HG02852 (cell line): Measurements from ENCODE around the gene TMEM62.
"Not testable (repeated sequence)": the region's sequence is repeated elsewhere in the genome, so short reads cannot be mapped to it uniquely, and the experiment has no call there.

Source experiments
- ATAC-seq: cut with Tn5 transposase; IDR thresholded peaks from one replicate; pipeline ENCODE4 v1.9.1; 2021; ENCODE audit warnings: mild to moderate bottlenecking, moderate library complexity; ENCODE audit not compliant: unreplicated experiment

The TMEM62 gene

DNA sequence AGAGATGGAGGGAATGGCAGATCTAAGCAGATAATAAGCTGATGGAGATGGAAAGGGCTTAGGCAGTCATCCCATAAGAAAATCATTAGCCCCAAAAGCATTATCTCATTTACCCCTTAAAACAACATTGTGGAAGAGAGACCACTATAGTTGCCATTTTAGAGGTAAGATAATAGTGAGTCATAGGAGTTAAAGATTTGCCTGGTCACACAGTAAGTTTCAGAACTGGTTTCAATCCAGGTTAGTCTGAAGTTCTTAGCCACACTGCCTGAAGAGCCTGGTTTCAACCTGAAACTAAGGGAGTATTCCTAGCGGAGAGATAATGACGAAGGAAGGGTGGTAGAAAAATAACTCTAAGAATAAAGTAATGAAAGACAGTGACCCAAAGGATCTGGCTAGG, 14.6 kb upstream of the TMEM62 start:
- peak; percentile 58 for ATAC-seq

DNA sequence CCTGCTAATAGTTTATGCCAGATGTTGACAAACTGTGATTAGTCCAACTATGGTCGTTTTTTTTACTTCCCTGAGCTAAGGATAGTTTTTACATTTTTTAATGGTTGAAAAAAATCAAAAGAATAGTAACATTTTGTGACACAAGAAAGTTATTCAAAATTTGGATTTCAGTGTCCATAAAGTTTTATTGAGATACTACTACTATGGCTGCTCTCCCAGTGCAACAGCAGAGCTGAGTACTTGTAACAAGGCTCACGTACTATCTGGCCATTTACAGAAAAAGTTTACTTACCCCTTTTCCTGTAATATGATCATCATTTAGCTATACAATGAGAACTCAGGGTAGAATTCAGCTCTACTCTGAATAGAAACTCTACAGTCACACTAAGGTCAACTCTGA, 11.5 kb upstream of the TMEM62 start:
- no peak for ATAC-seq

DNA sequence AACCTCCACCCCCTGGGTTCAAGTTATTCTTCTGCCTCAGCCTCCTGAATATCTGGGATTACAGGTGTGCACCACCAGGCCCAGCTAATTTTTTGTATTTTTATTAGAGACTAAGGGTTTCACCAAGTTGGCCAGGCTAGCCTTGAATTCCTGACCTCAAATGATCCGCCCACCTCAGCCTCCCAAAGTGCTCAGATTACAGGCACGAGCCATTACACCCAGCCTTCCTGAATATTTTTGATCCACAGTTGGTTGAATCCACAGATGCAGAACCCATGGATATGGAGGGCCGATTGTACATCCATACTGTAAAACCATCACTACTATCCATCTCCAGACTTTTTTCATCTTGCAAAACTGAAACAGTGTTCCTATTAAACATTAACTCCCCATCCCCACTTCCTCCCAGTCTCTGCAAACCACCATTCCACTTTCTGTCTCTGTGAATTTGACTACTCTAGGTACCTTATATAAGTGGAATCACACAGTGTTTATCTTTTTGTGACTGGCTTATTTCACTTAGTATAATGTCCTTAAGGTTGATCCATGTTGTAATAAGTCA, 8.2 kb upstream of the TMEM62 start:
- ATAC-seq: no peak

DNA sequence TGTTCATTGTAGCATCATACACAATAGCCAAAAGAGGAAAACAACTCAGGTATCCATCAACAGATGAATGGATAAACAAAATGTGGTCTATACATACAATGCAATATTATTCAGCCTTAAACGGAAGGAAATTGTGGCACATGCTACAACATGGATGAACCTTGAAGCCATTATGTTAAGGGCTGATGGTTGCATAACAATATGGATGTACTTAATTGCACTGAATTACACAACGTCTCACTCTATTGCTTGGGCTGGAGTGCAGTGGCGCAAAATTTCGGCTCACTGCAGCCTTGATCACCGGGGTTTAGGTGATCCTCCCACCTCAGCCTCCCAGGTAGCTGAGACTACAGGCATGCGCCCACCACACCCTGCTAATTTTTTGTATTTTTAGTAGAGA, 7.0 kb upstream of the TMEM62 start:
- ATAC-seq: no peak

DNA sequence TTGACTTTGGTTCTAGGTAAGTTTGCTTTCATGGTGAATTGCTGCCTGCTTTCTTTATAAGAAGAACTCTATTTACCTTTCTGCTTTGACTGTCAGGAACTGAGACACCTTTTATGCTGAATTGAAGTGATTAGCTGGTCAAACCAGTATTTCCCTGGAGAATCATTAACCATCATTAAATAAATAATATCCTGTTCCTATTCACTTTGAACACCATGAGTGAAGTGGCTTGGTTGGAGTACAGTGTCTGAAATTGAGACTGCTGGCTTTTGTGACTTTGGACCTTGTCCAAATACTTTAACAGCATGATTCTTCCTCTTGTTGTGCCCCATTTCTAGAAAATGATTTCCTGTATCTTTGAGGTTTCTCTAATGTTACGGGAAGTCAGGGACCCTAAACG, 5.6 kb upstream of the TMEM62 start:
- no peak for ATAC-seq

DNA sequence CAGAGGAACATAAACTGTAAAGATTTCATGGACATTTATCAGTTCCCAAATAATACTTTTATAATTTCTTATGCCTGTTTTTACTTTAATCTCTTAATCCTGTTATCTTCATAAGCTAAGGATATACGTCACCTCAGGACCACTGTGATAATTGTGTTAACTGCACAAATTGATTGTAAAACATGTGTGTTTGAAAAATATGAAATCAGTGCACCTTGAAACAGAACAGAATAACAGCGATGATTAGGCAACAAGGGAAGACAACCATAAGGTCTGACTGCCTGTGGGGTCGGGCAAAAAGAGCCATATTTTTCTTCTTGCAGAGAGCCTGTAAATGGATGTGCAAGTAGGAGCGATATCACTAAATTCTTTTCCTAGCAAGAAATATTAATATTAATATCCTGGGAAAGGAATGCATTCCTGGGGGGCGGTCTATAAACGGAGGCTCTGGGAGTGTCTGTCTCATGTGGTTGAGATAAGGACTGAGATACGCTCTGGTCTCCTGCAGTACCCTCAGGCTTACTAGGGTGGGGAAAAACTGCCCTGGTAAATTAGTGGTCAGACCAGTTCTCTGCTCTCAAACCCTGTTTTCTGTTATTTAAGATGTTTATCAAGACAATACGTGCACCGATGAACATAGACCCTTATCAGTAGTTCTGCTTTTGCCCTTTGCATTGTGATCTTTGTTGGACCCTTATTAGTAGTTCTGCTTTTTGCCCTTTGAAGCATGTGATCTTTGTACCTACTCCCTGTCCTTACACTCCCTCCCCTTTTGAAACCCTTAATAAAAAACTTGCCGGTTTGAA, 5.0 kb upstream of the TMEM62 start:
- not testable (repeated sequence) for ATAC-seq

DNA sequence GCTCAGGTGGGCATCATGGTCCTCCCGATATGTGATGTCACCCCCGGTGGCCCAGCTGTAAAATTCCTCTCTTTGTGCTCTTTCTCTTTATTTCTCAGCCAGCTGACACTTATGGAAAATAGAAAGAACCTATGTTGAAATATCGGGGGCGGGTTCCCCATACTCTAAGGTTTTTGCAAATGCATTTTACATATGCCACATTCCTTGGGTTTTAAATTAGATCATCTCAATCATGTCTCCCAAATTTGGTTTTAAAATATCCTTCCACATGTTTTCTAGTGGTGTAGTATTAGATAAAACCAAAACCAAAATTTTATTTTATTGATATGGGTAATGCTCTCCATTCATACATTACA, 4.4 kb upstream of the TMEM62 start:
- ATAC-seq: no peak

DNA sequence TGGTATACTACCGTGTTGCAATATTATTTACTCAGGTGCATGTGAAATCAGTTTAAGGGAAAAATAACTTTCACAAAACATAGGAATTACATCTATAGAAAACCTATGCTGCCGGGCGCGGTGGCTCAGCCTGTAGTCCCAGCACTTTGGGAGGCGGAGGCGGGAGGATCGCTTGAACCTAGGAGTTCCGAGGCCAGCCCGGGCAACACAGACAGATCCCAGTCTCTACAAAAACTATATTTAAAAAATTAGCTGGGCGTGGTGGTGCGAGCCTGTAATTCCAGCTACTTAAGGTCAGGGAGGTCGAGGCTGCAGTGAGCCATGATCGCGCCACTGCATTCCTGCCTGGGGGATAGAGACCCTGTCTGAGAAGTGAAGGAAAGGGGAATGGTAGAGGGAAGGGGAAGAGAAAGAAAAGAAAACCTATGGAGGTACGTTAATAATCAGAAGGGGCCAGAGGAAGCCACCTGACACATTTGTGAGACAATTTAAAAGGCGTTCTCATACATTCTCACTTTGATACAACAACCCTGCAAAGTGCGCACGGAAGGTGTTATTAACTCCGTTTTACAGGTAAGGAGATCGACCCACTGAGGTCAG, 456 bp upstream of the TMEM62 start:
- no peak for ATAC-seq

DNA sequence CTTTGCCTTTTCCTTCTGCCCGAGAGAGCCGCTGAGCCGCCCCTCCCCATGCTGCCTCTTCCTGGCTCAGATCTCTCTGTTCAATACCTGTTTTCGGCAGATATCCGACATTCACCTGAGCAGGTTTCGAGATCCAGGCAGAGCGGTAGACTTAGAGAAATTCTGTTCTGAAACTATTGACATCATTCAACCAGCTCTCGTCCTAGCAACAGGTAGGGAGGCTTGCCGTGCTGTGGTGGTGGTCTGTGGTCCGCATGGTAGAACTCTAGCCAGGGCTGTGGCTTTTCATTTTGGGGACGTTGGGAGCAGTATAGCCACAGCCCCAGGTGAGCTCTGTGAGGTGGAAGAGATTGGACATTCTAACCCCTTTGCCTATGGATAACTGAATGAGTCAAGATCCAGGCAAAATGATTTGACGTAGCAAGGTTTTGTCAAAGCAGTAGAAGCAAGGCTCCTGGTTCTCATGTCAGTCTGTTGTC, 810 bp downstream of the TMEM62 start:
- ATAC-seq: no peak

DNA sequence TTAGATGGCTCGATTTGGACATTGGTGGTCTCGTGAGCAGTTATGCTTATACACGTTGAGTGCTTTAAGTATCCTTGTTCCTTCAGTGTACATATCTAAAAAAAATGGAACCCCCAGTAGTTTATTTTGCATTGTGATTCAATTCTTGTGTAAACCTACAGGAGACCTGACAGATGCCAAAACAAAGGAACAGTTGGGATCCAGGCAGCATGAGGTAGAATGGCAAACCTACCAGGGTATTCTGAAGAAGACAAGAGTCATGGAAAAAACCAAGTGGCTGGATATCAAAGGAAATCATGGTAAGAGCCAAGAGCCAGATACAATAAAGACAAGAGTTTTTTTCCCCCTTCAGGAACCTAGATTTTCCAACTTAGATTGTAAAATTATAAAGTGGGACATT, 2.0 kb downstream of the TMEM62 start:
- ATAC-seq: no peak

DNA sequence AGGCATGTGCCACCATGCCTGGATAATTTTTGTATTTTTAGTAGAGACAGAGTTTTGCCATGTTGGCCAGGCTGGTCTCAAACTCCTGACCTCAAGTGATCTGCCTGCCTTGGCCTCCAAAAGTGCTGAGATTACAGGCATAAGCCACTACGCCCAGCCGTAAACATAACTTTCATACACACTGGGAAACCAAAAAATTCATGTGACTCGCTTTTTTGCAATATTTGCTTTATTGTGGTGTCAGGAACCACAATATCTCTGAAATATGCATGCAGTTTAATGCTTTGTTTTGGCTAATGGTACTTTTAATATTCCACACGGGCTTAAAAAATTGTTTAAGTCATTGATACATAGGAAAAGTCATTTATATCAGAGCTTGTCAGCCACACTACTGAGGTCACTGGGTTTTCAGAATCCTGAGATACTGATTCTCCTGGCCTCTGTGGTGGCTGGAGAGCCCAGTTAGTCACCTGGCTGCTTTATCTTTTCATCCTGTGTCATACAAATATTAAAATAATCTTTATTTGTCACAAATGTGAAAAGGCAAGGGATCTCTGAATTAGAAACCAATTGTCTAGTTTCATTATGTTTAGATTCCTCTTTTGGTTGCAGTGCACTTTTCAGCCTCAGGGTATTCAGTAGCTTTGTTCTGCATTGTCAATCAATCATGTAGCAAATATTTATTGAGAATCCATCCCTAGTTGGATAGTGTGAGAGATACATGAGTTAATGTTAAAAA, 10.0 kb downstream of the TMEM62 start:
- no peak for ATAC-seq

DNA sequence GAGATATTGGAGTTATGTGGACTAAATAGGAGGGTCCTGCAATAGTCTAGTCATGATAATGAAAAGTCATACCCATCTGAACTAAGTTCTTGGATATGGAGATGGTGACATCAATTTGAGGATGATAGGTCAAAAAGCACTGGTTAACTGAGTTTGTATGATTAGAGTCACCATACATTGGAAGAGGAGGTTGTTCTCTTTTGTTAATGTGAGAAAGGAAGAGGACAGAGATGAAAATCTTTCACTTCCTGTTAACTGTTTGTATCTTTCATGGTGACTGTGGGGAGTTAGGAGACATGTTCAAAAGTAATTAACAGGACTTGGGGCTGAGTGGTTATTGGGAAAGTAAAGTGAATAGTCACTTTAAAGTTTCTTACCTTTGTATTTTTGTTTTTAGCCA, 11.1 kb downstream of the TMEM62 start:
- ATAC-seq: no peak

DNA sequence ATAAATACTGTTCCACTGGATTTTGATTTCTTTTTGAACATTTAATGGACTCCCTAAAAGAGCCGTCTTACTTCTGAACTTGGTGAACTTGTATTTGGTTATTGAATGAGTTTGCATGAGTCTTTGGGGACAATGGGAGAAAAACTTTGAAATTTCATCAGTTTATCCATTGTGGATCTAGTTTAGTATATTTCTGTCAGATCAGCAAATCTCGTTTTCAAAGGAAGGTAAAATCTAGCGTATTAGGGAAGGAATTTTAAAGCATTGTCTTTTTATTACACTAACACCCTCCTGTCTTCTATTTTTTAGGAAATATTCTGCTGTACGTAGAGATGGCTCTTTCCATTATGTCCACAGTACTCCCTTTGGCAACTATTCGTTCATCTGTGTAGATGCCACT, 12.8 kb downstream of the TMEM62 start:
- ATAC-seq: no peak

DNA sequence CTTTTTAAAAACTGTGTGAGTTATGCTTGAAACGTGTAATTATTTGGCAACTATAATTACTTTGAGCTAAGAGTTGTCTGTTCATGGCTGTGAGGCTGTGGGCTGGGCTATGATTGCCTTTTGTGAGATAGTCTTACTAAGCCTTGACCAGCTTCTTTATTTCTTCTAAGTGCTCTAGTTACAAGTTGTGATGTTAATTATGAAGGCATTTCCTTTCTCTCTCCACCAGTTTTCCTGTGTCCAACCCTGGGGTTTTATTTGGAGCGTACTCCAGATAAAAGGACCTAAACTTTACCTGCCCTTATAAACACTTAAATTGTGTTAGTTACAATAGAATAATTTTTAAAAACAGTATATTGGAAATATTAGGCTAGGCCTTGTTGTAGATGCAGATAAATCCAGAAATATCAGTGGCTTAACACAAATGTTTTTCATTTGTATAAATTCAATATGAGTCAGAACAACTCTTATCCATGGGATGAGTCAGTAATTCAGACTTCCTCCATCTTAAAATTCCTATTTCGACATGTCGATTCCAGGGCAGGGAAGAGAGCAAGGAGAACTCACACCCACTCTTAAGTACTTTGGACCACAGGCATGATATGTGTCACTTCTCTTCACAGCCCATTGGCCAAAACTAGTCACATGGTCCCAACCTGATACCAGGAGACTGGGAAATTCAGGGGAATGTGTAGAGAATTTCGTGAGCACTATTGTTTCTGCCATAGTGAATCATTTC, 17.0 kb downstream of the TMEM62 start:
- no peak for ATAC-seq

DNA sequence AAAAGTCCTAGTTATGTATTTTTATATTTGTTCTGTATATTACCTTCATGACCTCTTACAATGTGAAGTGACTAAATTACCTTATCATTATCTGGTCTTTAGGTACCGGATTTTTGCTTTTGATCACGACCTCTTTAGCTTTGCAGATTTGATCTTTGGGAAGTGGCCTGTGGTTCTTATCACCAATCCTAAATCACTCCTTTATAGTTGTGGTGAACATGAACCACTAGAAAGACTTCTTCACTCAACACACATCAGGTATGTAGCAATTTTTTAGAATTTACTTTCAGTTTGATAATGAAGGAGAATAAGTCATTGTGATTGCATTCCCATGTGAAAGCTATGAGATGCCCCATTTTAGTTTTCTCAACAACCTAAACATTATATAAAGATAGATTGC, 18.3 kb downstream of the TMEM62 start:
- ATAC-seq: no peak

DNA sequence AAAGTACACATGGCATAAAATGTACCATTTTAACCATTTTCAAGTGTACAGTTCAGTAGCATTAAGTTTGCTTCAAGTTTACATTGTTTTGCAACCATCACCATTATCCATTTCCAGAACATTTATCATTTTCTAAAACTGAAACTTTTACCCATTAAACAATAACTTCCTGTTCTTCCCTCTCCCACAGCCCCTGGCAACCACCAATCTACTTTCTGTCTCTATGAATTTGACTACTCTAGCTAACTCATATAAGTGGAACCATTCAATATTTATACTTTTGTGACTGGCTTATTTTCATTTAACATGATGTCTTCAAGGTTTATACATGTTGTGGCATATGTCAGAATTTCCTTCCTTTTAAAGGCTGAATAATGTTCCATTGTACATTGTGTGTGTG, 19.9 kb downstream of the TMEM62 start:
- no peak for ATAC-seq

DNA sequence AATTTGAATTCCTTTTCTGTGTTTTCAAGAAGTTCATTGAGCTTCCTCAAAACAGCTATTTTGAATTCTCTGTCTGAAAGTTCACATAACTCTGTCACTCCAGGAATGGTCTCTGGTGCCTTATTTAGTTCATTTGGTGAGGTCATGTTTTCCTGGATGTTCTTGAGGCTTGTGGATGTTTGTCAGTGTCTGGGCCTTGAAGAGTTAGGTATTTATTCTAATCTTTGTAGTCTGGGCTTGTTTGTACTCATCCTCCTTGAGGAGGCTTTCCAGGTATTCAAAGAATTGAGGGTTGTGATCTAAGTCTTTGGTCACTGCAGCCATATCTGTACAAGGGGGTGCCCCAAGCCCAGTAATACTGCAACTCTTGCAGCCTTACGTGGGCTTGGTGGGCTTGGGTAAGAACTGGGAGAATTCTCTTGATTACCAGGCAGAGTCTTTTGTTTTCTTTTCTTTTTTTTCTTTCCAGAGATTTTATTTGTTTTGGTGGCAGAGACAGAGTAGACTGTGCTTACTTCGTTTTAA, 32.5 kb downstream of the TMEM62 start:
- no peak for ATAC-seq

DNA sequence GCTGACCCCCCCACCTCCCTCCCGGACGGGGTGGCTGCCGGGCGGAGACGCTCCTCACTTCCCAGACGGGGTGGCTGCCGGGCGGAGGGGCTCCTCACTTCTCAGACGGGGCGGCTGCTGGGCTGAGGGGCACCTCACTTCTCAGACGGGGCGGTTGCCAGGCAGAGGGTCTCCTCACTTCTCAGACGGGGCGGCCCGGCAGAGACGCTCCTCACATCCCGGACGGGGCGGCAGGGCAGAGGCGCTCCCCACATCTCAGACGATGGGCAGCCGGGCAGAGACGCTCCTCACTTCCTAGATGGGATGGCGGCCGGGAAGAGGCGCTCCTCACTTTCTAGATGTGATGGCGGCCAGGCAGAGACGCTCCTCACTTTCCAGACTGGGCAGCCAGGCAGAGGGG, 33.9 kb downstream of the TMEM62 start:
- not testable (repeated sequence) for ATAC-seq

DNA sequence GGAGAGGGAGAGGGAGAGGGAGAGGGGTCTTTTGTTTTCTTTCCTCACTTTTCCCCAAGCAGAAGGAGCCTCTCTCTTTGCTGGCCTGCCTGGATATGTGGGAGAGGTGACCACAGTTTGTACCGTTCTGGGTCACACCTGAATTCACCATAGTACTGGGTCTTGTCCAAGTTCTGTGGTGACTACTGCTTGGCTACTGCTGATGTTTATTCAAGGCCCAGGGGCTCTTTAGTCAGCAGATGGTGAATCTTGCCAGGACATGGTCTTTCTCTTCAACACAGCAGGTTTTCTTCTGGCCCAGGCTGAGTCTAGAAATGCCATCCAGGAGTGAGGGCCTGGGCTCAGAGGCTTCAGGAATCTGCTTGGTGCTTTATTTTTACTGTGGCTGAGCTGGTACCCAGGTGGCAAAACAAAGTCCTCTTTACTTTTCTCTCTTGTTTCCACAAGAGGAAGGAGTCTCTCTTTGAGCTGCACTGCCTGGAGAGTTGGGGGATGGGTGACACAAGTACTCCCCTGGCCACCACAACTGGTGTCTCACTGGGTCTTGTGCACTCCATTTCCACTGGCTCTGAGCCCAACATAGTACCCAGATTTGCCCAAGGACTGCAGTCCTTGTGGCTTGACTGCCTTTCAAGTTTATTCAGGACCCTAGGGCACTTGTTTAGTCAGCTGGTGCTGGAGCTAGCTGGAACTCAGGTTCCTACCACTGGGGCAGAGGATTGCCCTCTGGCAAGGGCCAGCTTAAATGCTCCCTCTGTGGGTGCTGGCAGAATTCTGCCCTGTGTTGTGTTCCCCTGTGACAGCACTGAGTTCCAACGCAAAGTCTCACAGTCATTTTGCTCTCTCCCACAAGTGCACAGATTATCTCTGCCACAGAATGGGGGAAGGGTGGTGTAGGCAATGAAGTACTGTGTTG, 35.1 kb downstream of the TMEM62 start:
- no peak for ATAC-seq

DNA sequence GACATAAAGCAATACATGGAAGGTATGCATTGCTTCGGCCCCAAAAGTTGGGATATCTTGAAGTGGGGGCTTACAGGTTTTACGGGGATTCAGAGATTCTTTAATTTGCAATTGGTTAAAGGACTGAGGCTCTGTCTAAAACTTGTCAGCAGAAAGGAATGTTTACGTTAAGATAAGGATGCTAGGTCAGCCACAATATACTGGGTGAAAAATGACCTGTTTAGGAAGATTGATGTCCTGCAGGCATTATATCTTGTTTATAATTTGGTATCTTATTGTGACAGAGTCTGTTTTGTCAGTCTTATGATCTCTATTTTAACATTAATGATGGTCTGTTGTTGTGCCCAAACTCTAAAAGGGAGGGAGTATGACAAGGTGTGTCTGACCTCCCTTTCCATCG, 36.5 kb downstream of the TMEM62 start:
- no peak for ATAC-seq
